ENCODE data around the gene RAB1A.

DNA sequence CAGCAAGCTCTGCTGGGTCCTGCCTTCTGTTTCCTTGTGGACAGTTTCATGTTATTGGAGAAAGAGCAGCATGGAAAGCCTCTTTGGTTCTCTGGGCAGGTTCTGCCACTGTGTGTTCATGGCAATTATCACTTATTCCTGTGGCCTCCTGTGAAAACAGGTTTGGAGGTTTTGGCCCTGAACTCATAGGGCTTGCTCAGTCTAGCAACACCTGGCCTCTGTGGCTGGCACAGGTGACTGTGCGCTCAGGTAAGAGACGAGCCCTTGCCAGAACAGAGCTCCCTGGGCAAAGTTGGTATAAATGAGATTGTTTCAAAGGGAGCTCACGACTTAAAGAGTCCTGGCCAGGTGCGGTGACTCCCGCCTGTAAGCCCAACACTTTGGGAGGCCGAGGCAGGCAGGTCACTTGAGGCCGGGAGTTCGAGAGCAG lies 68.0 kb downstream of the RAB1A start:
- TF ChIP-seq, protein P1, sequence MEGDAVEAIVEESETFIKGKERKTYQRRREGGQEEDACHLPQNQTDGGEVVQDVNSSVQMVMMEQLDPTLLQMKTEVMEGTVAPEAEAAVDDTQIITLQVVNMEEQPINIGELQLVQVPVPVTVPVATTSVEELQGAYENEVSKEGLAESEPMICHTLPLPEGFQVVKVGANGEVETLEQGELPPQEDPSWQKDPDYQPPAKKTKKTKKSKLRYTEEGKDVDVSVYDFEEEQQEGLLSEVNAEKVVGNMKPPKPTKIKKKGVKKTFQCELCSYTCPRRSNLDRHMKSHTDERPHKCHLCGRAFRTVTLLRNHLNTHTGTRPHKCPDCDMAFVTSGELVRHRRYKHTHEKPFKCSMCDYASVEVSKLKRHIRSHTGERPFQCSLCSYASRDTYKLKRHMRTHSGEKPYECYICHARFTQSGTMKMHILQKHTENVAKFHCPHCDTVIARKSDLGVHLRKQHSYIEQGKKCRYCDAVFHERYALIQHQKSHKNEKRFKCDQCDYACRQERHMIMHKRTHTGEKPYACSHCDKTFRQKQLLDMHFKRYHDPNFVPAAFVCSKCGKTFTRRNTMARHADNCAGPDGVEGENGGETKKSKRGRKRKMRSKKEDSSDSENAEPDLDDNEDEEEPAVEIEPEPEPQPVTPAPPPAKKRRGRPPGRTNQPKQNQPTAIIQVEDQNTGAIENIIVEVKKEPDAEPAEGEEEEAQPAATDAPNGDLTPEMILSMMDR (IDR thresholded peaks at IDR 0.05): no peak
- no peak for TF ChIP-seq POLR2A (IDR thresholded peaks at IDR 0.05)

Measured in upper lobe of left lung (tissue), 4 donors.